HL-60 (cell line): Measurements from ENCODE around the gene ERGIC1.

Experiments used
- DNase-seq, 2 experiments: peaks; one replicate each; pipeline ENCODE4 v3.0.0-alpha.2; 2010 to 2020; ENCODE audit warnings: low read depth in 1 of 2, low spot score in 1 of 2
- H3K27ac ChIP-seq: fragments of 250-450 bp; sonication (Bioruptor Pico); replicated peaks from 2 replicates; pipeline ENCODE4 v1.5.1; 2020; ENCODE audit warnings: mild to moderate bottlenecking, moderate library complexity
- H3K27me3 ChIP-seq: fragments of 250-450 bp; sonication (Bioruptor Pico); 2 replicates; pipeline ENCODE4 v1.5.1; 2021; ENCODE audit warnings: mild to moderate bottlenecking, moderate library complexity; ENCODE audit not compliant: insufficient read depth, poor library complexity, severe bottlenecking
- H3K4me3 ChIP-seq: replicated peaks from 2 replicates; pipeline ENCODE4 v1.5.1; 2011; ENCODE audit warnings: mild to moderate bottlenecking, control low read depth, low read length; ENCODE audit not compliant: insufficient read depth
- CTCF ChIP-seq: IDR thresholded peaks from one replicate; pipeline ENCODE4 v1.5.1; 2011; ENCODE audit warnings: low read length, control low read depth, inconsistent platforms; ENCODE audit not compliant: insufficient read depth
- GABPA ChIP-seq: IDR thresholded peaks from 2 replicates; pipeline ENCODE4 v1.6.1; 2012; ENCODE audit warnings: low read depth
- POLR2AphosphoS5 ChIP-seq: IDR thresholded peaks from 2 replicates; pipeline ENCODE4 v1.6.1; 2012; ENCODE audit warnings: low read depth
- REST ChIP-seq: IDR thresholded peaks from 2 replicates; pipeline ENCODE4 v1.6.1; 2012; ENCODE audit warnings: low read depth; ENCODE audit not compliant: insufficient replicate concordance
- SPI1 ChIP-seq: IDR thresholded peaks from 2 replicates; pipeline ENCODE4 v1.6.1; 2012; ENCODE audit warnings: low read depth, mild to moderate bottlenecking, borderline replicate concordance

ERGIC1 gene

DNA sequence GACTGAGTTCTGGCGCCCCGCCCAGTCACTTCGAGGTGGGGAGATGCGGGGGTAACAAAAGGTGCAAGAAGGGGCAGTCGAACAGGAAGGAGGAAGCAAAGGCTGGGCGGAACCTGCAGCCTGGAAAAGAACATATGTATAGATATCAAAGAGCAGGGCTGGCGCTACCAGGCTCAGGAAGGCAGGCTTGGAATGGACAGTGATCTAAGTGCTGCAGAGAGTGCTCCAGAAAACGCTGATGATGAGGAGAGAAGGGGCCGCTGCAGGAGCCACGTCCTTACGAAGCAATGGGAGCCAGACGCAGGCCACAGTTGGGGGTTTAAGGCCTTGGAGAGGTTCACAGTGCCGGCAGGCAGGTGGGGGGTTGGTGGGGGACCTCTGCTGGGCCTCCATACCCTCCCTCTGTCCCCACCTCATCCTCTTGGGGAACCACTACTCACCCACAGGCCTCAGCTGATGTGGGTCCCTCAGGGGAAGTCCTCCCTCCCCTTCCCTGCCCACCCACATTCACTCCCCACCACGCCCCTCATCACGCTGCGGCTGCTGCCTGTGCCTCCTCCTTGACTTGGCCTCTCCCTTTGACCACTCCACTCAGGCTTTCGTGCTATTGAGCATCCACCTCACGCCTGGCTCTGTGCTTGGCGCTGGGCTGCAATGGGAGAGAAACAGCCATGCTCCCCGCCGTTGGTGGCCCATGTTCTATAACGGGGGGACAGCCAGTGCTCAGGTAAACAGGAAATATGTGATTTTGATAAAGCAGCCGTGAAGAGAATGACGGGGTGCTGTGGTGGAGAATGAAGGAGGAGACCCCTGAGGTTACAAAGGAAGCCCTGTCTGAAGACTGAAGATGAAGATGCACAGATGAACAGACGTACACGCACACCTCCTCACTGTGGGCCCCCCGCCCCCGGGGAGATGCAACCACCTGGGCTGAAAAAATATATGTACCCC is 84.6 kb downstream of the ERGIC1 start:
- TF ChIP-seq REST = no peak
- TF ChIP-seq POLR2AphosphoS5 = no peak
- TF ChIP-seq CTCF = no peak
- no peak for TF ChIP-seq SPI1
- no peak overlapping the region for H3K27ac ChIP-seq

DNA sequence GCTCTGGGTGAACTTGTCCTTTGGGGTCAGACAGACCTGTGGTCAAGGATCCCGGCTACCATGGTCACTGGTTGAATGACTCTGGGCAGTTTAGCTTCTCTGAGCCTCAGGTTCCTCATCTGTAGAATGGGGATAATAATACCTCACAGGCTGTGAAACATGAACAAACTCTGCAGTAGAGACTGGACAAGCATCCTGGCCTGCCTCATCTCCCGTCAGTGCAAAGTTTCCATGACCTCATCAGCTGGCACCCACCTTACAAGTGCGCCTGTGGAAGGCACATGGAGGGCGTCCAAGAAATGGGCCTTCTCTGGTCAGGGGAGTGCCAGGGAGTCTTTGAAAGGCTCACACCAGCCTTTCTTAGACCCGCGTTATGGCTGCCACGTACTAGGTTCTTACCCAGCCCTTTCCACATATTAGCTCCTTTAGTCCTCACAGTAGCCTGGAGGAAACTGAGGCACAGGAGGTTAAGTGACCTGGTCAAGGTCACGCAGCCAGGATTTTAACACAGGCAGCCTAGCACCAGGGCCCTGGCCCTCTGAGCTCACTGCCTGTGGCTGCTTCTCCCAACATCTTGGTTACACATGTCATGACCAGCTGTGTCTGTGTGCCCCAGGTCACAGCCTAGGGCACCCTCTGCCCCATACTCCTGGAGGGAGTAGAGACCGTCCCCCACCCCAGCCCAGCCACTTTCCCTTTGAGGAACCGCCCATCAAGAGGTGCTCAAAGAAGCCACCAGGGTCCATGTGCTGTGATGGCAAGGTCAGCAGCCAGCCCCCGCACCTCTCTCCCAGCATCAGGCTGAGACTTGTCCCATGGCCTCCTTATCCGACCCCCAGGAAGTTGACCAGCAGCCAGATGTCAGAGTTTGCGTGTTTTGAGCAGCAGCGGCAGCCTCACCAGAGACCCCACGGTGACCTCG is 85.7 kb downstream of the ERGIC1 start:
- no peaks in the 10 kb centered on the region for H3K27me3 ChIP-seq
- TF ChIP-seq REST (no peak), GABPA (no peak), POLR2AphosphoS5 (no peak), SPI1 (no peak), CTCF (no peak)
- no peak overlapping the region for H3K4me3 ChIP-seq
- H3K27ac ChIP-seq = no peak overlapping the region
- no peak for DNase-seq

More for the DNA sequence above, 84.6 kb downstream of the ERGIC1 start:
- Histone ChIP-seq H3K27me3 (no peaks in the 10 kb centered on the region), H3K4me3 (no peak overlapping the region)
- DNase-seq = no peak

DNA sequence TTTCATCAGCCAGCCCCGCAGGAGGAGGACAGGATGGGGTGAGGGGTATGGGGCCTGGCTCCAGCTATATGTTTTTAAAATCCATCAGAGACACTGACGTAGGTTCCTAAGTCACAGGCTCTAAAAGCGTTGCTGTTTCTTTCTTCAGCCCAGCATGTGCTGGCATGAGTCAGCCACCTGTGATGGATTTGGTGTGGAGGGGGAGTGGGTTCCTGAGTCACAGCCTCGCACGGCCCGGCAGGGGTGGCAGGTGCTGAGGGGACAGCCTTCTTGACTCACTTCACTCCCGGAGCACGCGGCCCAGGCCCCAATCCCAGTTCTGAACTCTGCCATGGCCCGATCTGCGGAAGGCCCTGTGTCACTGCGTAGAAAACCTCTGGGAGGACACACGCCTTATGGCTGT is 86.4 kb downstream of the ERGIC1 start:
- Histone ChIP-seq H3K27me3 (no peaks in the 10 kb centered on the region), H3K27ac (no peak overlapping the region)
- no peak for DNase-seq

More for the DNA sequence above, 86.4 kb downstream of the ERGIC1 start:
- H3K4me3 ChIP-seq = no peak overlapping the region
- TF ChIP-seq REST (no peak), GABPA (no peak), POLR2AphosphoS5 (no peak), CTCF (no peak), SPI1 (no peak)
